ENCODE measurements around the gene RAD51B.

Gene RAD51B

GRCh38 chr14:68328509-68328908 is 508.9 kb downstream of the RAD51B start:
- DNase-seq (ENCODE audit: low read depth in 2 of 2), result no peak

GRCh38 chr14:68331426-68331825 is 511.8 kb downstream of the RAD51B start:
- DNase-seq (ENCODE audit: low read depth in 2 of 2), result no peak

GRCh38 chr14:68331991-68332390 is 512.4 kb downstream of the RAD51B start:
- DNase-seq (ENCODE audit: low read depth in 2 of 2), result no peak

GRCh38 chr14:68333262-68333661 is 513.7 kb downstream of the RAD51B start:
- no peak for DNase-seq (ENCODE audit: low read depth in 2 of 2)

GRCh38 chr14:68335312-68335711 is 515.7 kb downstream of the RAD51B start:
- DNase-seq (ENCODE audit: low read depth in 2 of 2), result no peak

GRCh38 chr14:68336165-68336564 is 516.6 kb downstream of the RAD51B start:
- no peak for DNase-seq (ENCODE audit: low read depth in 2 of 2)

GRCh38 chr14:68337279-68337678 is 517.7 kb downstream of the RAD51B start:
- DNase-seq (ENCODE audit: low read depth in 2 of 2), result no peak

GRCh38 chr14:68340262-68340661 is 520.7 kb downstream of the RAD51B start:
- DNase-seq (ENCODE audit: low read depth in 2 of 2), result no peak

GRCh38 chr14:68341411-68342212 is 522.0 kb downstream of the RAD51B start:
- no peak for DNase-seq (ENCODE audit: low read depth in 2 of 2)

GRCh38 chr14:68342216-68342763 is 522.7 kb downstream of the RAD51B start:
- no peak for DNase-seq (ENCODE audit: low read depth in 2 of 2)

GRCh38 chr14:68343534-68344118 is 524.0 kb downstream of the RAD51B start:
- no peak for DNase-seq (ENCODE audit: low read depth in 2 of 2)

- no peak for DNase-seq (ENCODE audit: low read depth in 2 of 2)
Measured at GRCh38 chr14:68345738-68346137, 526.2 kb downstream of the RAD51B start.

- no peak for DNase-seq (ENCODE audit: low read depth in 2 of 2)
Measured at GRCh38 chr14:68346556-68347343, 527.2 kb downstream of the RAD51B start.

- DNase-seq (ENCODE audit: low read depth in 2 of 2), result no peak
Measured at GRCh38 chr14:68349900-68350629, 530.5 kb downstream of the RAD51B start.

GRCh38 chr14:68355415-68355814 is 535.8 kb downstream of the RAD51B start:
- DNase-seq (ENCODE audit: low read depth in 2 of 2), result no peak

GRCh38 chr14:68357777-68358176 is 538.2 kb downstream of the RAD51B start:
- DNase-seq (ENCODE audit: low read depth in 2 of 2), result no peak

GRCh38 chr14:68358500-68358899 is 538.9 kb downstream of the RAD51B start:
- no peak for DNase-seq (ENCODE audit: low read depth in 2 of 2)

GRCh38 chr14:68359022-68359836 is 539.6 kb downstream of the RAD51B start:
- DNase-seq (ENCODE audit: low read depth in 2 of 2), result no peak

GRCh38 chr14:68359837-68360552 is 540.4 kb downstream of the RAD51B start:
- DNase-seq (ENCODE audit: low read depth in 2 of 2), result no peak

- DNase-seq (ENCODE audit: low read depth in 2 of 2), result no peak
Measured at GRCh38 chr14:68361231-68361630, 541.7 kb downstream of the RAD51B start.
